H9 (cell line): ENCODE data around the gene ACTC1. TPM values are rescaled to one million over a fixed set of nuclear protein-coding genes. Genes with fewer than 3 reads are reported as not detected.

Experiments used
- DNase-seq: peaks from one replicate; pipeline ENCODE4 v3.0.0-alpha.2; 2017
- H2AFZ ChIP-seq: one replicate; pipeline ENCODE4 v1.6.1; 2013; ENCODE audit warnings: mild to moderate bottlenecking, low read length, control low read depth, moderate library complexity
- H2AK5ac ChIP-seq: 2 replicates; pipeline ENCODE4 v1.6.1; 2013; ENCODE audit warnings: low read length, control low read depth, mixed read lengths; ENCODE audit not compliant: insufficient read length
- H2BK120ac ChIP-seq: one replicate; pipeline ENCODE4 v1.6.1; 2013; ENCODE audit warnings: low read depth, mild to moderate bottlenecking, low read length, control low read depth, inconsistent platforms; ENCODE audit not compliant: poor library complexity, severe bottlenecking
- H2BK12ac ChIP-seq: 2 replicates; pipeline ENCODE4 v1.6.1; 2013; ENCODE audit warnings: low read length, control low read depth, mixed read lengths, low read depth; ENCODE audit not compliant: insufficient read length
- H2BK15ac ChIP-seq: 2 replicates; pipeline ENCODE4 v1.6.1; 2013; ENCODE audit warnings: low read depth, low read length, control low read depth
- H2BK20ac ChIP-seq: one replicate; pipeline ENCODE4 v1.6.1; 2013; ENCODE audit warnings: low read depth, mild to moderate bottlenecking, low read length, control low read depth, inconsistent platforms; ENCODE audit not compliant: poor library complexity, severe bottlenecking
- H2BK5ac ChIP-seq: 2 replicates; pipeline ENCODE4 v1.6.1; 2013; ENCODE audit warnings: low read length, control low read depth, mixed read lengths; ENCODE audit not compliant: insufficient read length
- H3K14ac ChIP-seq: 2 replicates; pipeline ENCODE4 v1.6.1; 2013; ENCODE audit warnings: low read length, control low read depth; ENCODE audit not compliant: insufficient read depth
- H3K18ac ChIP-seq: 2 replicates; pipeline ENCODE4 v1.6.1; 2013; ENCODE audit warnings: low read depth, mild to moderate bottlenecking, mixed read lengths, low read length, control low read depth; ENCODE audit not compliant: insufficient read length
- H3K23ac ChIP-seq: 2 replicates; pipeline ENCODE4 v1.6.1; 2013; ENCODE audit warnings: low read length, control low read depth, mixed read lengths, low read depth; ENCODE audit not compliant: insufficient read length
- H3K23me2 ChIP-seq: 2 replicates; pipeline ENCODE4 v1.6.1; 2013; ENCODE audit warnings: low read depth, mild to moderate bottlenecking, mixed read lengths, low read length, control low read depth; ENCODE audit not compliant: insufficient read length, poor library complexity, severe bottlenecking
- H3K27ac ChIP-seq: 2 replicates; pipeline ENCODE4 v1.5.1; 2013; ENCODE audit warnings: low read length, control low read depth, mixed read lengths, low read depth; ENCODE audit not compliant: insufficient read length
- H3K27me3 ChIP-seq: 2 replicates; pipeline ENCODE4 v1.6.1; 2013; ENCODE audit warnings: low read length, control low read depth, inconsistent platforms; ENCODE audit not compliant: insufficient read depth
- H3K4ac ChIP-seq: 2 replicates; pipeline ENCODE4 v1.6.1; 2013; ENCODE audit warnings: low read depth, mild to moderate bottlenecking, control low read depth, inconsistent platforms, low read length, moderate library complexity
- H3K4me1 ChIP-seq: 2 replicates; pipeline ENCODE4 v1.6.1; 2013; ENCODE audit warnings: low read length, control low read depth, inconsistent platforms; ENCODE audit not compliant: insufficient read depth
- H3K4me2 ChIP-seq: 2 replicates; pipeline ENCODE4 v1.6.1; 2013; ENCODE audit warnings: low read length, control low read depth, mixed read lengths; ENCODE audit not compliant: insufficient read length, insufficient read depth
- H3K56ac ChIP-seq: 2 replicates; pipeline ENCODE4 v1.6.1; 2013; ENCODE audit warnings: low read depth, mild to moderate bottlenecking, mixed read lengths, low read length, control low read depth; ENCODE audit not compliant: insufficient read length
- H3K79me1 ChIP-seq: 2 replicates; pipeline ENCODE4 v1.6.1; 2013; ENCODE audit warnings: low read depth, mild to moderate bottlenecking, moderate library complexity, low read length, control low read depth, inconsistent platforms; ENCODE audit not compliant: insufficient read depth, poor library complexity, severe bottlenecking
- H3K79me2 ChIP-seq: 2 replicates; pipeline ENCODE4 v1.6.1; 2013; ENCODE audit warnings: low read length, control low read depth, inconsistent platforms; ENCODE audit not compliant: insufficient read depth
- H3K9ac ChIP-seq: 2 replicates; pipeline ENCODE4 v1.6.1; 2013; ENCODE audit warnings: low read length, control low read depth, mixed read lengths; ENCODE audit not compliant: insufficient read length; ENCODE audit errors: extremely low read depth
- H3K9me3 ChIP-seq: one replicate; pipeline ENCODE4 v1.6.1; 2013; ENCODE audit warnings: low read depth, low read length, inconsistent platforms; ENCODE audit not compliant: control insufficient read depth
- H3T11ph ChIP-seq: one replicate; pipeline ENCODE4 v1.6.1; 2013; ENCODE audit warnings: mild to moderate bottlenecking, low read length, control low read depth, inconsistent platforms
- H4K20me1 ChIP-seq: one replicate; pipeline ENCODE4 v1.6.1; 2013; ENCODE audit not compliant: control insufficient read depth, insufficient read length, insufficient read depth
- H4K5ac ChIP-seq: 2 replicates; pipeline ENCODE4 v1.6.1; 2013; ENCODE audit warnings: low read depth, mild to moderate bottlenecking, mixed read lengths, low read length, control low read depth; ENCODE audit not compliant: insufficient read length
- H4K8ac ChIP-seq: replicated peaks from 2 replicates; pipeline ENCODE4 v1.6.1; 2013; ENCODE audit warnings: low read length, control low read depth, mixed read lengths, low read depth; ENCODE audit not compliant: insufficient read length
- H4K91ac ChIP-seq: 2 replicates; pipeline ENCODE4 v1.6.1; 2013; ENCODE audit warnings: low read depth, mild to moderate bottlenecking, moderate library complexity, mixed read lengths, low read length, control low read depth; ENCODE audit not compliant: insufficient read length
- H3K27ac Mint-ChIP-seq, 3 experiments: 2 replicates in 2 of 3; 3 replicates in 1 of 3; pipeline ENCODE4 v1.8.0; 2020 to 2021; ENCODE audit warnings: mixed read lengths in 3 of 3, mild to moderate bottlenecking in 1 of 3, moderate library complexity in 1 of 3
- H3K27me3 Mint-ChIP-seq: 2 replicates; pipeline ENCODE4 v1.8.0; 2021; ENCODE audit warnings: low read depth, mild to moderate bottlenecking, moderate library complexity, mixed read lengths
- H3K36me3 Mint-ChIP-seq, 3 experiments: 2 replicates in 2 of 3; 3 replicates in 1 of 3; pipeline ENCODE4 v1.8.0; 2020 to 2021; ENCODE audit warnings: low read depth in 3 of 3, mixed read lengths in 3 of 3; ENCODE audit not compliant: insufficient read depth in 1 of 3
- H3K4me1 Mint-ChIP-seq, 2 experiments: 2 replicates each; pipeline ENCODE4 v1.8.0; 2020; ENCODE audit warnings: mixed read lengths in 2 of 2
- H3K4me3 Mint-ChIP-seq, 2 experiments: 2 replicates in 1 of 2; 3 replicates in 1 of 2; pipeline ENCODE4 v1.8.0; 2020 to 2021; ENCODE audit warnings: mild to moderate bottlenecking in 2 of 2, mixed read lengths in 2 of 2, moderate library complexity in 1 of 2
- H3K9me3 Mint-ChIP-seq, 2 experiments: 2 replicates in 1 of 2; 3 replicates in 1 of 2; pipeline ENCODE4 v1.8.0; 2020; ENCODE audit warnings: mild to moderate bottlenecking in 2 of 2, mixed read lengths in 2 of 2, moderate library complexity in 1 of 2
- WGBS: extraction: QIAGEN DNeasy Blood & Tissue Kit; methylation state at CpG from one replicate; pipeline ENCODE4 v1.1.7; 2013; ENCODE audit warnings: missing lambda C conversion rate, low lambda C conversion rate, mixed read lengths; ENCODE audit not compliant: insufficient read length; ENCODE audit errors: extremely low coverage; 5-methylcytosine and 5-hydroxymethylcytosine counted together
- total RNA-seq: library from RNA; stranded (reverse); gene quantifications from 2 replicates; pipeline ENCODE4 v1.2.1, GENCODE V29; 2021
- TF ChIP-seq, protein P1 (sequence below): fragments of 200-600 bp; sonication (generic); conservative IDR thresholded peaks from 3 replicates; pipeline ENCODE4 v1.8.0; 2021; ENCODE audit warnings: antibody characterized with exemption, mild to moderate bottlenecking

Gene ACTC1
- total RNA-seq, 1 experiment from 2014 or later, result 52.2 TPM

GRCh38 chr15:34760909-34761308 lies 34.4 kb downstream of the ACTC1 start:
- Histone ChIP-seq H2BK5ac (no peak overlapping the region), H3K9ac (no peak overlapping the region), H3K23ac (no peak overlapping the region), H2BK20ac (no peak overlapping the region), H3K4me1 (0 out of 2 replicates have a peak, but pooled peaks cover 2% of the 10 kb centered on the region), H4K8ac (no peak overlapping the region), H2BK12ac (no peak overlapping the region), H2AFZ (no peak overlapping the region), H4K91ac (no peak overlapping the region), H4K5ac (no peak overlapping the region), H3T11ph (no peak overlapping the region), H3K4me2 (no peak overlapping the region), H4K20me1 (no peaks in the 10 kb centered on the region), H2BK120ac (no peak overlapping the region), H3K27me3 (peaks cover 5% of the 10 kb centered on the region; the same call in 1 of the 2 replicates), H3K79me2 (no peaks in the 10 kb centered on the region), H2BK15ac (no peak overlapping the region), H3K79me1 (no peaks in the 10 kb centered on the region), H2AK5ac (no peak overlapping the region), H3K56ac (no peak overlapping the region), H3K23me2 (no peaks in the 10 kb centered on the region), H3K9me3 (no peaks in the 10 kb centered on the region), H3K27ac (no peak overlapping the region), H3K14ac (no peak overlapping the region), H3K18ac (no peak overlapping the region), H3K4ac (no peak overlapping the region)
- Mint-ChIP-seq H3K27me3 (peaks cover 49% of the 10 kb centered on the region), H3K4me3 (no peak overlapping the region), H3K36me3 (no peaks in the 10 kb centered on the region), H3K27ac (no peak overlapping the region), H3K9me3 (no peaks in the 10 kb centered on the region), H3K4me1 (peaks cover 8 to 14% of the 10 kb centered on the region in 2 experiments)
- WGBS, result no CpG with 5 or more reads among the region's 3 CpGs
- no peak for DNase-seq
- TF ChIP-seq, protein P1, sequence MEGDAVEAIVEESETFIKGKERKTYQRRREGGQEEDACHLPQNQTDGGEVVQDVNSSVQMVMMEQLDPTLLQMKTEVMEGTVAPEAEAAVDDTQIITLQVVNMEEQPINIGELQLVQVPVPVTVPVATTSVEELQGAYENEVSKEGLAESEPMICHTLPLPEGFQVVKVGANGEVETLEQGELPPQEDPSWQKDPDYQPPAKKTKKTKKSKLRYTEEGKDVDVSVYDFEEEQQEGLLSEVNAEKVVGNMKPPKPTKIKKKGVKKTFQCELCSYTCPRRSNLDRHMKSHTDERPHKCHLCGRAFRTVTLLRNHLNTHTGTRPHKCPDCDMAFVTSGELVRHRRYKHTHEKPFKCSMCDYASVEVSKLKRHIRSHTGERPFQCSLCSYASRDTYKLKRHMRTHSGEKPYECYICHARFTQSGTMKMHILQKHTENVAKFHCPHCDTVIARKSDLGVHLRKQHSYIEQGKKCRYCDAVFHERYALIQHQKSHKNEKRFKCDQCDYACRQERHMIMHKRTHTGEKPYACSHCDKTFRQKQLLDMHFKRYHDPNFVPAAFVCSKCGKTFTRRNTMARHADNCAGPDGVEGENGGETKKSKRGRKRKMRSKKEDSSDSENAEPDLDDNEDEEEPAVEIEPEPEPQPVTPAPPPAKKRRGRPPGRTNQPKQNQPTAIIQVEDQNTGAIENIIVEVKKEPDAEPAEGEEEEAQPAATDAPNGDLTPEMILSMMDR, result no peak
